ENCODE results near the gene SLC37A1. TPM values are rescaled to one million over a fixed set of nuclear protein-coding genes. Genes with fewer than 3 reads are reported as not detected.

Gene SLC37A1
- total and polyA plus RNA-seq, 9 of the 15 experiments (the other 6 are each of a cell fraction or from before 2014, with no cell fraction given), result 0.06 to 3.4 (median 0.40) TPM

DNA sequence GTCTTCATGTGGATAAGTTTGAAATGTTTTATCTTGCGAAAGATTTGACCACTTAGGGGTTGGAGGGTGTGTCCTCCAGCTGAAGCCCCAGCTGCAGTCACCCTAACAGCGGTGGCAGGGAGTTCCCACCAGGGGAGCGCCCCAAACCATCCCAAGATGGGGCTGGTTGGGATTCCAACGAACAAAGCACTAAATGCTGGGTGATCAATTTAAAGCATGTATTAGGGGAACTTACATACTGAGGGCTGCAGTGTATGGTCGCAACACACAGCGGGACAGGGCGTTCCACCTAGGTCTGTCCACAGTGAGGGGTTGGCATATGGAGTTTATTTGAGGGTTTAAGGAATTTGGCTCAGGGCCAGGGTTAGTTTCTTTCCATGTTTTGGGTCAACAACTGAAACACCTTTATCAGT, 26.3 kb downstream of the SLC37A1 start (continued):
- TF ChIP-seq, protein P1, sequence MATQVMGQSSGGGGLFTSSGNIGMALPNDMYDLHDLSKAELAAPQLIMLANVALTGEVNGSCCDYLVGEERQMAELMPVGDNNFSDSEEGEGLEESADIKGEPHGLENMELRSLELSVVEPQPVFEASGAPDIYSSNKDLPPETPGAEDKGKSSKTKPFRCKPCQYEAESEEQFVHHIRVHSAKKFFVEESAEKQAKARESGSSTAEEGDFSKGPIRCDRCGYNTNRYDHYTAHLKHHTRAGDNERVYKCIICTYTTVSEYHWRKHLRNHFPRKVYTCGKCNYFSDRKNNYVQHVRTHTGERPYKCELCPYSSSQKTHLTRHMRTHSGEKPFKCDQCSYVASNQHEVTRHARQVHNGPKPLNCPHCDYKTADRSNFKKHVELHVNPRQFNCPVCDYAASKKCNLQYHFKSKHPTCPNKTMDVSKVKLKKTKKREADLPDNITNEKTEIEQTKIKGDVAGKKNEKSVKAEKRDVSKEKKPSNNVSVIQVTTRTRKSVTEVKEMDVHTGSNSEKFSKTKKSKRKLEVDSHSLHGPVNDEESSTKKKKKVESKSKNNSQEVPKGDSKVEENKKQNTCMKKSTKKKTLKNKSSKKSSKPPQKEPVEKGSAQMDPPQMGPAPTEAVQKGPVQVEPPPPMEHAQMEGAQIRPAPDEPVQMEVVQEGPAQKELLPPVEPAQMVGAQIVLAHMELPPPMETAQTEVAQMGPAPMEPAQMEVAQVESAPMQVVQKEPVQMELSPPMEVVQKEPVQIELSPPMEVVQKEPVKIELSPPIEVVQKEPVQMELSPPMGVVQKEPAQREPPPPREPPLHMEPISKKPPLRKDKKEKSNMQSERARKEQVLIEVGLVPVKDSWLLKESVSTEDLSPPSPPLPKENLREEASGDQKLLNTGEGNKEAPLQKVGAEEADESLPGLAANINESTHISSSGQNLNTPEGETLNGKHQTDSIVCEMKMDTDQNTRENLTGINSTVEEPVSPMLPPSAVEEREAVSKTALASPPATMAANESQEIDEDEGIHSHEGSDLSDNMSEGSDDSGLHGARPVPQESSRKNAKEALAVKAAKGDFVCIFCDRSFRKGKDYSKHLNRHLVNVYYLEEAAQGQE (IDR thresholded peaks at IDR 0.05; ENCODE audit: borderline replicate concordance), result peak; percentile 93
- TF ChIP-seq, protein P1 (CRISPR knock-in tag; IDR thresholded peaks at IDR 0.05; ENCODE audit: low read depth), result no peak
- TF ChIP-seq, protein P2, sequence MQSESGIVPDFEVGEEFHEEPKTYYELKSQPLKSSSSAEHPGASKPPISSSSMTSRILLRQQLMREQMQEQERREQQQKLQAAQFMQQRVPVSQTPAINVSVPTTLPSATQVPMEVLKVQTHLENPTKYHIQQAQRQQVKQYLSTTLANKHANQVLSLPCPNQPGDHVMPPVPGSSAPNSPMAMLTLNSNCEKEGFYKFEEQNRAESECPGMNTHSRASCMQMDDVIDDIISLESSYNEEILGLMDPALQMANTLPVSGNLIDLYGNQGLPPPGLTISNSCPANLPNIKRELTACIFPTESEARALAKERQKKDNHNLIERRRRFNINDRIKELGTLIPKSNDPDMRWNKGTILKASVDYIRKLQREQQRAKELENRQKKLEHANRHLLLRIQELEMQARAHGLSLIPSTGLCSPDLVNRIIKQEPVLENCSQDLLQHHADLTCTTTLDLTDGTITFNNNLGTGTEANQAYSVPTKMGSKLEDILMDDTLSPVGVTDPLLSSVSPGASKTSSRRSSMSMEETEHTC (IDR thresholded peaks at IDR 0.05), result no peak
- TF ChIP-seq LARP7 (IDR thresholded peaks at IDR 0.05) (no peak), NRF1 (conservative IDR thresholded peaks at IDR 0.05 in 1 of 2, IDR thresholded peaks at IDR 0.05 in 1 of 2) (0 out of 4 replicates have a peak, but pooled peaks of 1 of the 2 experiments have one; percentile 15), MTA3 (IDR thresholded peaks at IDR 0.05; ENCODE audit: borderline replicate concordance) (peak; percentile 39; the same call in 1 of the 2 replicates)
- TF ChIP-seq, protein P3, sequence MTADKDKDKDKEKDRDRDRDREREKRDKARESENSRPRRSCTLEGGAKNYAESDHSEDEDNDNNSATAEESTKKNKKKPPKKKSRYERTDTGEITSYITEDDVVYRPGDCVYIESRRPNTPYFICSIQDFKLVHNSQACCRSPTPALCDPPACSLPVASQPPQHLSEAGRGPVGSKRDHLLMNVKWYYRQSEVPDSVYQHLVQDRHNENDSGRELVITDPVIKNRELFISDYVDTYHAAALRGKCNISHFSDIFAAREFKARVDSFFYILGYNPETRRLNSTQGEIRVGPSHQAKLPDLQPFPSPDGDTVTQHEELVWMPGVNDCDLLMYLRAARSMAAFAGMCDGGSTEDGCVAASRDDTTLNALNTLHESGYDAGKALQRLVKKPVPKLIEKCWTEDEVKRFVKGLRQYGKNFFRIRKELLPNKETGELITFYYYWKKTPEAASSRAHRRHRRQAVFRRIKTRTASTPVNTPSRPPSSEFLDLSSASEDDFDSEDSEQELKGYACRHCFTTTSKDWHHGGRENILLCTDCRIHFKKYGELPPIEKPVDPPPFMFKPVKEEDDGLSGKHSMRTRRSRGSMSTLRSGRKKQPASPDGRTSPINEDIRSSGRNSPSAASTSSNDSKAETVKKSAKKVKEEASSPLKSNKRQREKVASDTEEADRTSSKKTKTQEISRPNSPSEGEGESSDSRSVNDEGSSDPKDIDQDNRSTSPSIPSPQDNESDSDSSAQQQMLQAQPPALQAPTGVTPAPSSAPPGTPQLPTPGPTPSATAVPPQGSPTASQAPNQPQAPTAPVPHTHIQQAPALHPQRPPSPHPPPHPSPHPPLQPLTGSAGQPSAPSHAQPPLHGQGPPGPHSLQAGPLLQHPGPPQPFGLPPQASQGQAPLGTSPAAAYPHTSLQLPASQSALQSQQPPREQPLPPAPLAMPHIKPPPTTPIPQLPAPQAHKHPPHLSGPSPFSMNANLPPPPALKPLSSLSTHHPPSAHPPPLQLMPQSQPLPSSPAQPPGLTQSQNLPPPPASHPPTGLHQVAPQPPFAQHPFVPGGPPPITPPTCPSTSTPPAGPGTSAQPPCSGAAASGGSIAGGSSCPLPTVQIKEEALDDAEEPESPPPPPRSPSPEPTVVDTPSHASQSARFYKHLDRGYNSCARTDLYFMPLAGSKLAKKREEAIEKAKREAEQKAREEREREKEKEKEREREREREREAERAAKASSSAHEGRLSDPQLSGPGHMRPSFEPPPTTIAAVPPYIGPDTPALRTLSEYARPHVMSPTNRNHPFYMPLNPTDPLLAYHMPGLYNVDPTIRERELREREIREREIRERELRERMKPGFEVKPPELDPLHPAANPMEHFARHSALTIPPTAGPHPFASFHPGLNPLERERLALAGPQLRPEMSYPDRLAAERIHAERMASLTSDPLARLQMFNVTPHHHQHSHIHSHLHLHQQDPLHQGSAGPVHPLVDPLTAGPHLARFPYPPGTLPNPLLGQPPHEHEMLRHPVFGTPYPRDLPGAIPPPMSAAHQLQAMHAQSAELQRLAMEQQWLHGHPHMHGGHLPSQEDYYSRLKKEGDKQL (CRISPR knock-in tag; IDR thresholded peaks at IDR 0.05; ENCODE audit: borderline replicate concordance), result no peak
- TF ChIP-seq, protein P4, sequence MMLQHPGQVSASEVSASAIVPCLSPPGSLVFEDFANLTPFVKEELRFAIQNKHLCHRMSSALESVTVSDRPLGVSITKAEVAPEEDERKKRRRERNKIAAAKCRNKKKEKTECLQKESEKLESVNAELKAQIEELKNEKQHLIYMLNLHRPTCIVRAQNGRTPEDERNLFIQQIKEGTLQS (IDR thresholded peaks at IDR 0.05), result no peak
- TF ChIP-seq, protein P4 (CRISPR knock-in tag; conservative IDR thresholded peaks at IDR 0.05), result 0 out of 2 replicates have a peak, but pooled peaks have one; percentile 48

Measured in K562 (cell line).